GM12878 (cell line): ENCODE data around the gene TAAR2. TPM values are rescaled to one million over a fixed set of nuclear protein-coding genes. Genes with fewer than 3 reads are reported as not detected.
A peak's percentile ranks its signal among the peaks of the same experiment; 100 is the strongest.

Experiments used
- ATAC-seq: fragments of 200-7000 bp; cut with Tn5 transposase; 3 replicates; pipeline ENCODE4 v1.9.1; 2020; ENCODE audit warnings: mild to moderate bottlenecking, moderate library complexity
- BruUV-seq: library from RNA; stranded (reverse); fragments of 400-500 nt; replicated peaks from 2 replicates; lab custom pipeline; 2021; lab: Mats Ljungman, UMichigan
- CTCF ChIA-PET: fragments of 300-600 bp; sonication (Branson Sonifier 250); formaldehyde crosslinking; extraction: SDS; loops from one replicate; lab custom pipeline; 2021; ENCODE audit warnings: inconsistent platforms; lab: Yijun Ruan, JAX
- POLR2A ChIA-PET: fragments of 350-600 bp; formaldehyde crosslinking; extraction: SDS; loops from one replicate; lab custom pipeline; 2021; ENCODE audit warnings: inconsistent platforms; lab: Charles Lee
- RAD21 ChIA-PET: fragments of 300-600 bp; sonication (Branson Sonifier 250); formaldehyde crosslinking; loops from one replicate; lab custom pipeline; 2023; ENCODE audit warnings: antibody characterized with exemption; ENCODE audit not compliant: unreplicated experiment; lab: Charles Lee
- SMC1A ChIA-PET: fragments of 300-600 bp; sonication (Branson Sonifier 250); formaldehyde crosslinking; loops from one replicate; lab custom pipeline; 2023; ENCODE audit not compliant: unreplicated experiment, uncharacterized antibody; lab: Charles Lee
- DNase-seq: peaks from one replicate; pipeline ENCODE4 v3.0.0-alpha.2; 2011; ENCODE audit warnings: low read depth, low spot score
- FAIRE-seq: peaks from 3 replicates; lab custom pipeline; 2011; peaks lifted over from hg19 to GRCh38; lab: Jason Lieb, UNC
- H2AFZ ChIP-seq: 2 replicates; pipeline ENCODE4 v1.6.0; 2011; ENCODE audit warnings: low read depth, low read length, control low read depth; ENCODE audit not compliant: control insufficient read depth
- H3K27ac ChIP-seq: 2 replicates; pipeline ENCODE4 v1.5.1; 2011; ENCODE audit warnings: control low read depth; ENCODE audit not compliant: control insufficient read depth, insufficient read depth
- H3K27me3 ChIP-seq, 2 experiments: replicated peaks in 1 of 2; 2 replicates each; pipeline versions ENCODE4 v1.6.0 to v1.6.1; 2011; ENCODE audit warnings: low read length in 1 of 2; ENCODE audit not compliant: control insufficient read depth in 2 of 2, insufficient read depth in 2 of 2
- H3K36me3 ChIP-seq, 2 experiments: 2 replicates each; pipeline ENCODE4 v1.5.1; 2011; ENCODE audit warnings: low read length in 1 of 2; ENCODE audit not compliant: control insufficient read depth in 2 of 2, insufficient read depth in 2 of 2
- H3K4me1 ChIP-seq: 2 replicates; pipeline ENCODE4 v1.6.1; 2011; ENCODE audit warnings: mild to moderate bottlenecking, low read length, moderate library complexity, mixed read lengths; ENCODE audit not compliant: control insufficient read depth, insufficient read depth
- H3K4me2 ChIP-seq: 2 replicates; pipeline ENCODE4 v1.6.0; 2011; ENCODE audit warnings: control low read depth; ENCODE audit not compliant: control insufficient read depth, insufficient read depth
- H3K4me3 ChIP-seq: fragments of 200-600 bp; sonication (generic); 2 replicates; pipeline ENCODE4 v1.5.1; 2016
- H3K79me2 ChIP-seq: 2 replicates; pipeline ENCODE4 v1.6.0; 2011; ENCODE audit warnings: low read length; ENCODE audit not compliant: control insufficient read depth, insufficient read depth
- H3K9ac ChIP-seq: 2 replicates; pipeline ENCODE4 v1.8.0; 2011; ENCODE audit warnings: low read length, control low read depth, mixed read lengths; ENCODE audit not compliant: control insufficient read depth, insufficient read depth
- H3K9me3 ChIP-seq: replicated peaks from 3 replicates; pipeline ENCODE4 v1.5.1; 2011; ENCODE audit warnings: mild to moderate bottlenecking, low read length; ENCODE audit not compliant: control insufficient read depth, insufficient read depth
- H4K20me1 ChIP-seq: 2 replicates; pipeline ENCODE4 v1.6.0; 2011; ENCODE audit not compliant: control insufficient read depth, insufficient read depth
- EP300 ChIP-seq, 2 experiments: fragments of 150-350 bp in 1 of 2; IDR thresholded peaks; 2 replicates each; pipeline ENCODE4 v1.6.1; 2011 to 2012; ENCODE audit warnings: low read depth in 2 of 2, low read length in 2 of 2, borderline replicate concordance in 1 of 2, improper control_type of control experiment in 1 of 2, inconsistent platforms in 1 of 2; ENCODE audit not compliant: control insufficient read depth in 1 of 2
- FOXK2 ChIP-seq: fragments of 450-650 bp; IDR thresholded peaks from 2 replicates; pipeline ENCODE4 v1.6.1; 2017; ENCODE audit warnings: mild to moderate bottlenecking, moderate library complexity
- JUNB ChIP-seq: IDR thresholded peaks from 2 replicates; pipeline ENCODE4 v1.6.1; 2016; ENCODE audit warnings: antibody characterized with exemption, mild to moderate bottlenecking
- NFIC ChIP-seq: IDR thresholded peaks from 2 replicates; pipeline ENCODE4 v1.6.1; 2012; ENCODE audit warnings: low read depth, mild to moderate bottlenecking, inconsistent platforms, low read length, moderate library complexity
- TCF3 ChIP-seq: IDR thresholded peaks from 2 replicates; pipeline ENCODE4 v1.6.1; 2012; ENCODE audit warnings: low read depth, mild to moderate bottlenecking, low read length, borderline replicate concordance; ENCODE audit not compliant: insufficient read depth
- TCF7 ChIP-seq: IDR thresholded peaks from 2 replicates; pipeline ENCODE4 v1.6.1; 2014; ENCODE audit warnings: antibody characterized with exemption, borderline replicate concordance
- WGBS: methylation state at CpG from one replicate; pipeline ENCODE4 v1.1.6; 2016; ENCODE audit warnings: low lambda C conversion rate; ENCODE audit not compliant: insufficient replicate concordance, insufficient coverage; ENCODE audit errors: missing lambda C conversion rate; 5-methylcytosine and 5-hydroxymethylcytosine counted together
- in situ Hi-C: fragments of 300-500 bp; cut with MboI; formaldehyde crosslinking; loops from 9 replicates; pipeline ENCODE4 v1.14.3; 2018; ENCODE audit warnings: mixed read lengths
- intact Hi-C: fragments of 100-400 bp; cut with micrococcal nuclease; formaldehyde crosslinking; loops from one replicate; pipeline ENCODE4 v1.14.2; 2022; ENCODE audit not compliant: unreplicated experiment
- polyA plus RNA-seq, 11 experiments: library from polyadenylated mRNA; depleted of rRNA in 4 of 11; unstranded in 6 of 11; stranded (reverse) in 5 of 11; fragments of >200 nt; fragmentation: Nextera tagmentation in 4 of 11; fragmentation: Illumina TruSeq in 1 of 11; extraction: Ambion mirVana in 4 of 11; extraction: Trizol in 1 of 11; gene quantifications; 1 replicate in 1 of 11; 2 replicates in 10 of 11; pipeline versions ENCODE4 v1.2.1 to v1.2.3, GENCODE V29; 2011 to 2016; ENCODE audit warnings: inconsistent platforms in 2 of 11, missing spikeins in 2 of 11, low read depth in 1 of 11
- total RNA-seq, 4 experiments: library from RNA; depleted of rRNA in 3 of 4; stranded (reverse); fragments of >200 nt in 3 of 4; fragmentation: Illumina TruSeq in 1 of 4; extraction: Trizol in 1 of 4; gene quantifications; 2 replicates each; pipeline versions ENCODE4 v1.2.1 to v1.2.3, GENCODE V29; 2013 to 2021
- TF ChIP-seq, protein P1 (sequence below): IDR thresholded peaks from 2 replicates; pipeline ENCODE4 v1.6.1; 2011; ENCODE audit warnings: borderline replicate concordance, low read depth, mild to moderate bottlenecking, moderate library complexity, low read length; ENCODE audit not compliant: insufficient read depth, poor library complexity, severe bottlenecking
- TF ChIP-seq, protein P2 (sequence below): IDR thresholded peaks from 2 replicates; pipeline ENCODE4 v1.6.1; 2011; ENCODE audit warnings: mild to moderate bottlenecking, low read depth, low read length, moderate library complexity; ENCODE audit not compliant: insufficient replicate concordance
- TF ChIP-seq, protein P3 (sequence below): fragments of 450-650 bp; IDR thresholded peaks from 2 replicates; pipeline ENCODE4 v1.6.1; 2016; ENCODE audit warnings: mild to moderate bottlenecking
- TF ChIP-seq, protein P4 (sequence below): fragments of 450-650 bp; formaldehyde crosslinking; IDR thresholded peaks from 2 replicates; pipeline ENCODE4 v1.4.0; 2022; ENCODE audit warnings: mild to moderate bottlenecking, moderate library complexity
- TF ChIP-seq, protein P5 (sequence below): fragments of 150-350 bp; IDR thresholded peaks from 2 replicates; pipeline ENCODE4 v1.6.1; 2014; ENCODE audit warnings: mild to moderate bottlenecking, low read depth, low read length

Gene TAAR2
- total and polyA plus RNA-seq, 10 of the 15 experiments (the other 5 are each of a cell fraction or from before 2014, with no cell fraction given) = not detected

DNA sequence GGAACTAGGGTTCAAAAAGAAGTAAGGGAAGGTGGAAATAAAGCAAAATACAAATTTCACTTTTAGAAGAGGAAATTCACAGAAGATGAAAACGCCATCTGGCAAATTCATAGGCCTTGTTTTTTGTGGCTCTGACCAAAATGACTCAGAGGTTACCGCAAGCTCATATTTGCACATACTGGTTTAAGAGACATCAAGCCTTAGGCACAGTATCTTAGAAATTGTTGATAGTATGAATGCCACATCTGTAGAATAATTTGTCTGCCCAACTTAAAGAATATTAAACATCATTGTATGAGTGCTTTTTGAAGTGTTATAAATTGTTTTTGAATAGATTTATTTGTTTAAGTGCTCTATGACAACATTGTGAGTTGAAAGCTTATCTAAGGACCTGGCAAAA lies 24.3 kb upstream of the TAAR2 start:
- FAIRE-seq = peak; percentile 90
- intact Hi-C loops = loop anchor here (5.0 kb wide), 1 partner anchor 121 kb away; no protein-coding TSS in a partner anchor
- POLR2A ChIA-PET = no interaction called here
- in situ Hi-C loops = no loop called here
- 48% methylated on average over 2 of the region's 2 CpGs for WGBS
- Histone ChIP-seq H3K79me2 (no peaks in the 10 kb centered on the region), H4K20me1 (no peaks in the 10 kb centered on the region), H3K36me3 (no peaks in the 10 kb centered on the region), H3K4me3 (no peak overlapping the region), H3K4me1 (0 out of 2 replicates have a peak, but pooled peaks cover 5% of the 10 kb centered on the region), H2AFZ (no peak overlapping the region), H3K9ac (no peak overlapping the region), H3K27me3 (no peaks in the 10 kb centered on the region), H3K27ac (no peak overlapping the region), H3K4me2 (0 out of 2 replicates have a peak overlapping the region, but pooled peaks have one; percentile 12), H3K9me3 (no peaks in the 10 kb centered on the region; the same call in 2 of the 3 replicates)
- CTCF ChIA-PET = interaction anchor here (3.2 kb wide), 1 partner anchor 368 kb away, joined by 9 read pairs; no protein-coding TSS in a partner anchor
- no TSS peak for BruUV-seq
- RAD21 ChIA-PET = no interaction called here
- ATAC-seq = peak; percentile 80
- DNase-seq = no peak
- SMC1A ChIA-PET = interaction anchor here (0.9 kb wide), 1 partner anchor 14 kb away, joined by 4 read pairs; no protein-coding TSS in a partner anchor
- peak; percentile 81 for TF ChIP-seq JUNB
- TF ChIP-seq EP300 (IDR thresholded peaks at IDR 0.05; ENCODE audit: borderline replicate concordance in 1 of 2, control insufficient read depth in 1 of 2, low read depth in 2 of 2, low read length in 2 of 2) = no peak
- no peak; the same call in 1 of the 2 replicates for TF ChIP-seq TCF7
- TF ChIP-seq, protein P1, sequence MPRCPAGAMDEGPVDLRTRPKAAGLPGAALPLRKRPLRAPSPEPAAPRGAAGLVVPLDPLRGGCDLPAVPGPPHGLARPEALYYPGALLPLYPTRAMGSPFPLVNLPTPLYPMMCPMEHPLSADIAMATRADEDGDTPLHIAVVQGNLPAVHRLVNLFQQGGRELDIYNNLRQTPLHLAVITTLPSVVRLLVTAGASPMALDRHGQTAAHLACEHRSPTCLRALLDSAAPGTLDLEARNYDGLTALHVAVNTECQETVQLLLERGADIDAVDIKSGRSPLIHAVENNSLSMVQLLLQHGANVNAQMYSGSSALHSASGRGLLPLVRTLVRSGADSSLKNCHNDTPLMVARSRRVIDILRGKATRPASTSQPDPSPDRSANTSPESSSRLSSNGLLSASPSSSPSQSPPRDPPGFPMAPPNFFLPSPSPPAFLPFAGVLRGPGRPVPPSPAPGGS = peak; percentile 13
- 0 out of 2 replicates have a peak, but pooled peaks have one; percentile 51 for TF ChIP-seq TCF3
- TF ChIP-seq, protein P2, sequence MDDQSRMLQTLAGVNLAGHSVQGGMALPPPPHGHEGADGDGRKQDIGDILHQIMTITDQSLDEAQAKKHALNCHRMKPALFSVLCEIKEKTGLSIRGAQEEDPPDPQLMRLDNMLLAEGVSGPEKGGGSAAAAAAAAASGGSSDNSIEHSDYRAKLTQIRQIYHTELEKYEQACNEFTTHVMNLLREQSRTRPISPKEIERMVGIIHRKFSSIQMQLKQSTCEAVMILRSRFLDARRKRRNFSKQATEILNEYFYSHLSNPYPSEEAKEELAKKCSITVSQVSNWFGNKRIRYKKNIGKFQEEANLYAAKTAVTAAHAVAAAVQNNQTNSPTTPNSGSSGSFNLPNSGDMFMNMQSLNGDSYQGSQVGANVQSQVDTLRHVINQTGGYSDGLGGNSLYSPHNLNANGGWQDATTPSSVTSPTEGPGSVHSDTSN = no peak
- TF ChIP-seq, protein P3, sequence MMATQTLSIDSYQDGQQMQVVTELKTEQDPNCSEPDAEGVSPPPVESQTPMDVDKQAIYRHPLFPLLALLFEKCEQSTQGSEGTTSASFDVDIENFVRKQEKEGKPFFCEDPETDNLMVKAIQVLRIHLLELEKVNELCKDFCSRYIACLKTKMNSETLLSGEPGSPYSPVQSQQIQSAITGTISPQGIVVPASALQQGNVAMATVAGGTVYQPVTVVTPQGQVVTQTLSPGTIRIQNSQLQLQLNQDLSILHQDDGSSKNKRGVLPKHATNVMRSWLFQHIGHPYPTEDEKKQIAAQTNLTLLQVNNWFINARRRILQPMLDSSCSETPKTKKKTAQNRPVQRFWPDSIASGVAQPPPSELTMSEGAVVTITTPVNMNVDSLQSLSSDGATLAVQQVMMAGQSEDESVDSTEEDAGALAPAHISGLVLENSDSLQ = no peak
- TF ChIP-seq, protein P4, sequence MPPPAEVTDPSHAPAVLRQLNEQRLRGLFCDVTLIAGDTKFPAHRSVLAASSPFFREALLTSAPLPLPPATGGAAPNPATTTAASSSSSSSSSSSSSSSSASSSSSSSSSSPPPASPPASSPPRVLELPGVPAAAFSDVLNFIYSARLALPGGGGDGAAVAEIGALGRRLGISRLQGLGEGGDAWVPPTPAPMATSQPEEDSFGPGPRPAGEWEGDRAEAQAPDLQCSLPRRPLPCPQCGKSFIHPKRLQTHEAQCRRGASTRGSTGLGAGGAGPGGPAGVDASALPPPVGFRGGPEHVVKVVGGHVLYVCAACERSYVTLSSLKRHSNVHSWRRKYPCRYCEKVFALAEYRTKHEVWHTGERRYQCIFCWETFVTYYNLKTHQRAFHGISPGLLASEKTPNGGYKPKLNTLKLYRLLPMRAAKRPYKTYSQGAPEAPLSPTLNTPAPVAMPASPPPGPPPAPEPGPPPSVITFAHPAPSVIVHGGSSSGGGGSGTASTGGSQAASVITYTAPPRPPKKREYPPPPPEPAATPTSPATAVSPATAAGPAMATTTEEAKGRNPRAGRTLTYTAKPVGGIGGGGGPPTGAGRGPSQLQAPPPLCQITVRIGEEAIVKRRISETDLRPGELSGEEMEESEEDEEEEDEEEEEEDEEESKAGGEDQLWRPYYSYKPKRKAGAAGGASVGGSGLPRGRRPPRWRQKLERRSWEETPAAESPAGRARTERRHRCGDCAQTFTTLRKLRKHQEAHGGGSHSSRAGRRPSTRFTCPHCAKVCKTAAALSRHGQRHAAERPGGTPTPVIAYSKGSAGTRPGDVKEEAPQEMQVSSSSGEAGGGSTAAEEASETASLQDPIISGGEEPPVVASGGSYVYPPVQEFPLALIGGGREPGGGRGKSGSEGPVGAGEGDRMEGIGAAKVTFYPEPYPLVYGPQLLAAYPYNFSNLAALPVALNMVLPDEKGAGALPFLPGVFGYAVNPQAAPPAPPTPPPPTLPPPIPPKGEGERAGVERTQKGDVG (CRISPR knock-in tag) = no peak
- TF ChIP-seq, protein P5, sequence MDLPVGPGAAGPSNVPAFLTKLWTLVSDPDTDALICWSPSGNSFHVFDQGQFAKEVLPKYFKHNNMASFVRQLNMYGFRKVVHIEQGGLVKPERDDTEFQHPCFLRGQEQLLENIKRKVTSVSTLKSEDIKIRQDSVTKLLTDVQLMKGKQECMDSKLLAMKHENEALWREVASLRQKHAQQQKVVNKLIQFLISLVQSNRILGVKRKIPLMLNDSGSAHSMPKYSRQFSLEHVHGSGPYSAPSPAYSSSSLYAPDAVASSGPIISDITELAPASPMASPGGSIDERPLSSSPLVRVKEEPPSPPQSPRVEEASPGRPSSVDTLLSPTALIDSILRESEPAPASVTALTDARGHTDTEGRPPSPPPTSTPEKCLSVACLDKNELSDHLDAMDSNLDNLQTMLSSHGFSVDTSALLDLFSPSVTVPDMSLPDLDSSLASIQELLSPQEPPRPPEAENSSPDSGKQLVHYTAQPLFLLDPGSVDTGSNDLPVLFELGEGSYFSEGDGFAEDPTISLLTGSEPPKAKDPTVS = no peak
- TF ChIP-seq NFIC = peak; percentile 56; the same call in 1 of the 2 replicates
- TF ChIP-seq FOXK2 = no peak
